Neuronal stem cell (in vitro differentiated cells): ENCODE data around the gene USP9X. TPM values are rescaled to one million over a fixed set of nuclear protein-coding genes. Genes with fewer than 3 reads are reported as not detected.

Source experiments
- DNase-seq: peaks from one replicate; pipeline ENCODE4 v3.0.0-alpha.2; 2013; ENCODE audit warnings: low spot score
- H2AFZ ChIP-seq: one replicate; pipeline ENCODE4 v1.6.1; 2013; ENCODE audit warnings: mild to moderate bottlenecking, low read length, inconsistent platforms
- H2AK5ac ChIP-seq: 2 replicates; pipeline ENCODE4 v1.6.1; 2013; ENCODE audit warnings: low read depth, mild to moderate bottlenecking, inconsistent platforms, low read length, moderate library complexity, mixed read lengths
- H2BK120ac ChIP-seq: 2 replicates; pipeline ENCODE4 v1.6.1; 2013; ENCODE audit warnings: low read depth, mild to moderate bottlenecking, inconsistent platforms, low read length, moderate library complexity, mixed read lengths
- H2BK12ac ChIP-seq: one replicate; pipeline ENCODE4 v1.6.1; 2013; ENCODE audit warnings: low read length, inconsistent platforms
- H2BK15ac ChIP-seq: 2 replicates; pipeline ENCODE4 v1.6.1; 2013; ENCODE audit warnings: mild to moderate bottlenecking, low read length, inconsistent platforms, mixed read lengths
- H2BK5ac ChIP-seq: one replicate; pipeline ENCODE4 v1.6.1; 2013; ENCODE audit warnings: inconsistent platforms, mild to moderate bottlenecking, low read length, moderate library complexity
- H3K14ac ChIP-seq: one replicate; pipeline ENCODE4 v1.6.1; 2013; ENCODE audit warnings: low read length, inconsistent platforms
- H3K18ac ChIP-seq: 2 replicates; pipeline ENCODE4 v1.6.1; 2013; ENCODE audit warnings: low read length, inconsistent platforms
- H3K23ac ChIP-seq: 2 replicates; pipeline ENCODE4 v1.6.1; 2013; ENCODE audit warnings: low read depth, mild to moderate bottlenecking, mixed read lengths, low read length, inconsistent platforms; ENCODE audit not compliant: poor library complexity
- H3K27ac ChIP-seq: replicated peaks from 3 replicates; pipeline ENCODE4 v1.5.1; 2013; ENCODE audit warnings: low read length, inconsistent platforms
- H3K27me3 ChIP-seq, 3 experiments: 2 replicates each; pipeline ENCODE4 v1.6.1; 2013; ENCODE audit warnings: low read length in 3 of 3, mild to moderate bottlenecking in 2 of 3, inconsistent platforms in 1 of 3, low read depth in 1 of 3, mixed read lengths in 1 of 3, moderate library complexity in 1 of 3; ENCODE audit not compliant: control insufficient read depth in 3 of 3, insufficient read depth in 3 of 3
- H3K36me3 ChIP-seq, 2 donors: replicated peaks in 1 of 2; 2 replicates each; pipeline ENCODE4 v1.6.1; 2013; ENCODE audit warnings: low read length in 2 of 2; ENCODE audit not compliant: control insufficient read depth in 2 of 2, insufficient read depth in 2 of 2
- H3K4ac ChIP-seq: 2 replicates; pipeline ENCODE4 v1.6.1; 2013; ENCODE audit warnings: inconsistent platforms, mild to moderate bottlenecking, low read length, moderate library complexity
- H3K4me1 ChIP-seq, 2 donors: 1 replicate in 1 of 2; 2 replicates in 1 of 2; pipeline ENCODE4 v1.6.1; 2013; ENCODE audit warnings: low read length in 2 of 2, low read depth in 1 of 2; ENCODE audit not compliant: control insufficient read depth in 2 of 2, insufficient read depth in 1 of 2
- H3K4me2 ChIP-seq: one replicate; pipeline ENCODE4 v1.6.1; 2013; ENCODE audit warnings: mild to moderate bottlenecking, low read length, inconsistent platforms; ENCODE audit not compliant: insufficient read depth, poor library complexity, severe bottlenecking
- H3K4me3 ChIP-seq, 2 donors: 2 replicates each; pipeline ENCODE4 v1.5.1; 2013; ENCODE audit warnings: low read length in 2 of 2, mild to moderate bottlenecking in 2 of 2, inconsistent platforms in 1 of 2, moderate library complexity in 1 of 2
- H3K79me1 ChIP-seq: one replicate; pipeline ENCODE4 v1.6.1; 2013; ENCODE audit warnings: low read depth, mild to moderate bottlenecking, inconsistent platforms, low read length, moderate library complexity
- H3K9ac ChIP-seq: one replicate; pipeline ENCODE4 v1.6.1; 2013; ENCODE audit warnings: mild to moderate bottlenecking, low read depth, low read length, inconsistent platforms; ENCODE audit not compliant: poor library complexity
- H3K9me3 ChIP-seq, 2 donors: replicated peaks in 1 of 2; 2 replicates each; pipeline versions ENCODE3 to v1.6.1; 2013; ENCODE audit warnings: low read length in 2 of 2, mild to moderate bottlenecking in 2 of 2, inconsistent platforms in 1 of 2, low read depth in 1 of 2, mixed read lengths in 1 of 2, moderate library complexity in 1 of 2; ENCODE audit not compliant: control insufficient read depth in 2 of 2, insufficient read depth in 1 of 2
- H4K8ac ChIP-seq: one replicate; pipeline ENCODE4 v1.6.1; 2013; ENCODE audit warnings: low read depth, mild to moderate bottlenecking, inconsistent platforms, low read length, moderate library complexity
- H4K91ac ChIP-seq: one replicate; pipeline ENCODE4 v1.6.1; 2013; ENCODE audit warnings: low read length, low read depth, mild to moderate bottlenecking, inconsistent platforms; ENCODE audit not compliant: poor library complexity
- WGBS, 2 donors: extraction: QIAGEN DNeasy Blood & Tissue Kit; methylation state at CpG; one replicate each; pipeline ENCODE4 v1.1.7; 2013; ENCODE audit warnings: missing lambda C conversion rate in 2 of 2, mixed read lengths in 1 of 2; ENCODE audit not compliant: insufficient read length in 2 of 2, insufficient replicate concordance in 1 of 2; ENCODE audit errors: extremely low coverage in 2 of 2; 5-methylcytosine and 5-hydroxymethylcytosine counted together
- polyA plus RNA-seq, 2 experiments: library from polyadenylated mRNA; stranded (reverse); fragments of 200-250 nt; gene quantifications; one replicate each; pipeline ENCODE4 v1.2.3, GENCODE V29; 2013

USP9X gene, protein sequence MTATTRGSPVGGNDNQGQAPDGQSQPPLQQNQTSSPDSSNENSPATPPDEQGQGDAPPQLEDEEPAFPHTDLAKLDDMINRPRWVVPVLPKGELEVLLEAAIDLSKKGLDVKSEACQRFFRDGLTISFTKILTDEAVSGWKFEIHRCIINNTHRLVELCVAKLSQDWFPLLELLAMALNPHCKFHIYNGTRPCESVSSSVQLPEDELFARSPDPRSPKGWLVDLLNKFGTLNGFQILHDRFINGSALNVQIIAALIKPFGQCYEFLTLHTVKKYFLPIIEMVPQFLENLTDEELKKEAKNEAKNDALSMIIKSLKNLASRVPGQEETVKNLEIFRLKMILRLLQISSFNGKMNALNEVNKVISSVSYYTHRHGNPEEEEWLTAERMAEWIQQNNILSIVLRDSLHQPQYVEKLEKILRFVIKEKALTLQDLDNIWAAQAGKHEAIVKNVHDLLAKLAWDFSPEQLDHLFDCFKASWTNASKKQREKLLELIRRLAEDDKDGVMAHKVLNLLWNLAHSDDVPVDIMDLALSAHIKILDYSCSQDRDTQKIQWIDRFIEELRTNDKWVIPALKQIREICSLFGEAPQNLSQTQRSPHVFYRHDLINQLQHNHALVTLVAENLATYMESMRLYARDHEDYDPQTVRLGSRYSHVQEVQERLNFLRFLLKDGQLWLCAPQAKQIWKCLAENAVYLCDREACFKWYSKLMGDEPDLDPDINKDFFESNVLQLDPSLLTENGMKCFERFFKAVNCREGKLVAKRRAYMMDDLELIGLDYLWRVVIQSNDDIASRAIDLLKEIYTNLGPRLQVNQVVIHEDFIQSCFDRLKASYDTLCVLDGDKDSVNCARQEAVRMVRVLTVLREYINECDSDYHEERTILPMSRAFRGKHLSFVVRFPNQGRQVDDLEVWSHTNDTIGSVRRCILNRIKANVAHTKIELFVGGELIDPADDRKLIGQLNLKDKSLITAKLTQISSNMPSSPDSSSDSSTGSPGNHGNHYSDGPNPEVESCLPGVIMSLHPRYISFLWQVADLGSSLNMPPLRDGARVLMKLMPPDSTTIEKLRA (N-terminal part only)
- polyA plus RNA-seq (2013, experiment 1 of 2), result 22.2 TPM
- 22.2 TPM for polyA plus RNA-seq (2013, experiment 2 of 2)

DNA sequence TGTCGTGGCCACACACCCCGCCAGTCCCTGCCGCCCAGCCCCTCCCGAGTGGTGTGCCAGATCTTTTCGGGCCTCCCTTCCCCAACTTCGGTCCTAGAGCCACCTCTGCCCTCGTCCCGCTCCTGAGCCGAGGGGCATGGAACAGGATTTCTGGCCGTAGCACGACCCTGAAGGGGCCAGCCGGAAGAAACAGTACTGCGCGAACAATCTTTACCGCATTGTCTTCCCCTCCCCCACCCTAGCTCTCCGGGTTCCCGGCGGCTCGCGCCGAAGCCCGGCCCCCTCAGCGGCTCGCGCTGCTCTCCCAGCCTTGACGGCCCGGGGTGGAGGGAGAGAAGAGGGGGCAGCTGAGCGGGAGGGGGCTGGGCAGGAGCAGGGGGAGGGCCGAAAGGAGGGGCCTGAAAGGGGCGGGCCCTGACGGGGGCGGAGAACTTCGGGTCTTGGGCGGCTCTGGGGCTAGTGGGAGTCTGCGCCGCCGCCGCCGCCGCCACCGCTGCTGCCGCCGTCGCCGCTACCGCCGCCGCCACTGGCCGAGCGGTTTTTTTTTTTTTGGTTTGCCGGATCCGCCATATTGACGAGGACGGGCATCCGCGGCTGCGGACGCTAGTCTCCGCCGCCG is at the start of gene USP9X:
Gene USP9X (plus strand): TSS at position 553 of the 619 bp plus-strand sequence. CDS start 38,184 bp downstream, outside the sequence.
- H2AK5ac ChIP-seq, result peak within 1 kb of the TSS; percentile 56
- H3K79me1 ChIP-seq, result peaks cover 4% of the 10 kb centered on the region
- H3K4me3 ChIP-seq, result peak within 1 kb of the TSS; percentile 93 to 100
- DNase-seq, result peak; percentile 76
- H3K23ac ChIP-seq, result peak within 1 kb of the TSS; percentile 73
- H4K8ac ChIP-seq, result peak within 1 kb of the TSS; percentile 65
- H3K4me2 ChIP-seq, result peak within 1 kb of the TSS; percentile 56
- no peak within 1 kb of the TSS for H3K4ac ChIP-seq
- peak within 1 kb of the TSS; percentile 99 for H3K18ac ChIP-seq
- H3K36me3 ChIP-seq, result peaks cover 0 to 8% of the 10 kb centered on the region in 2 donors
- no CpG with 5 or more reads among the region's 61 CpGs for WGBS, 2 donors
- peak within 1 kb of the TSS; percentile 84 for H2AFZ ChIP-seq
- peak within 1 kb of the TSS; percentile 72 for H2BK120ac ChIP-seq
- H3K9ac ChIP-seq, result peak within 1 kb of the TSS; percentile 96
- no peak within 1 kb of the TSS for H2BK12ac ChIP-seq
- H3K27ac ChIP-seq, result peak within 1 kb of the TSS; percentile 98
- peak within 1 kb of the TSS; percentile 72 for H4K91ac ChIP-seq
- peak within 1 kb of the TSS; percentile 82 for H3K14ac ChIP-seq
- no peak within 1 kb of the TSS for H2BK15ac ChIP-seq
- H2BK5ac ChIP-seq, result peak within 1 kb of the TSS; percentile 95
- H3K27me3 ChIP-seq, result no peaks in the 10 kb centered on the region
- peaks cover 0 to 3% of the 10 kb centered on the region in 2 donors for H3K4me1 ChIP-seq
- H3K9me3 ChIP-seq, result no peaks in the 10 kb centered on the region

DNA sequence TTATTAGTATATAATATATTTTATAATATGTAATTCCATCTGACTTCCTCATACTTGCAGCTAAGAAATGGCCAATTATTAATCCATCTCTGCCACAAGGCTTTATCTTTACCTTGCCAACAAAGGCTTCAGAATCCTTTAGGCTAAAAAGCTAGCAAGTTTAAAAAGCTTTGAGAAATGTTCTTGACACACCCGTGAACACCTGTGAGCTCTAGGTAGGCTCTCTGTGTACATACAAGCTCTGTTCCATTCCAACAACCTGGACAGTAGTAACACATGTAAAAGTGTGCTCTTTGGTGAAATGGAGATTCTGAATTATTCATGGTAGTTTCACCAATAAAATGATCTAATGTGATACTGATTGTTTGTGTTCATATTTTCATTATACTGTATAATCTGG is 49.7 kb upstream of the USP9X start:
- Histone ChIP-seq H3K18ac (no peak overlapping the region), H3K4me2 (no peak overlapping the region), H3K14ac (no peak overlapping the region), H3K4ac (no peak overlapping the region), H2BK15ac (no peak overlapping the region), H3K9me3 (no peaks in the 10 kb centered on the region), H3K36me3 (no peaks in the 10 kb centered on the region), H3K4me1 (no peaks in the 10 kb centered on the region), H3K4me3 (no peak overlapping the region), H3K27ac (no peak overlapping the region), H2BK5ac (no peak overlapping the region), H4K8ac (no peak overlapping the region), H4K91ac (no peak overlapping the region), H3K27me3 (no peaks in the 10 kb centered on the region), H2AFZ (no peak overlapping the region), H2AK5ac (no peak overlapping the region), H2BK12ac (no peak overlapping the region), H3K9ac (no peak overlapping the region), H3K23ac (no peak overlapping the region), H2BK120ac (no peak overlapping the region), H3K79me1 (no peaks in the 10 kb centered on the region)
- DNase-seq, result no peak
- no CpG with 5 or more reads among the region's 1 CpG for WGBS, 2 donors

DNA sequence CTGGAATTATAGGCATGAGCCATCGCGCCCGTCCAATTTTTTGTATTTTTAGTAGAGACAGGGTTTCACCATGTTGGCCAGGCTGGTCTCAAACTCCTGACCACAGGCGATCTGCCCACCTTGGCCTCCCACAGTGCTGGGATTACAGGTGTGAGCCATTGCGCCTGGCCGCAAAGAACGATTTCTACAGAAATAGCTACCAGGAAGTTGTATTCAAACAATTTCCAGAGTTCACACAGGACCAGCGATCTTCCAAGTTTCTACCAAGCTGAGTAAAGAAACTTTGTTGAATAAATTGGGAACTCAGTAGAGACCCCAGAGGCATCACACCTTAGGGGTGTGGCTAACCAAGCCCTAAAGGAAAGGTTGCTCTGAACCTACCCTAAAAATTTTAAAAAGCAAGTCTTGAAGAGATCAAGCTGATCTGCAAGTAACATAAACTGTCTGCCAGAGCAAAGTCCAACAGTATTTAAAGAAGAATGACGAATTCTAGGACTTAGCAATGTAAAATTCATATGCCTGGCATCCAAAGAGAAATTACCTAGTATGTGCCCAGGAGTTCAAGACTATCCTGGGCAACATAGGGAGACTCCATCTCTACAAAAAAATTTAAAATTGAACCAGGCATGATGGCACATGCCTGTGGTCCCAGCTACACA is 48.4 kb upstream of the USP9X start:
- H4K8ac ChIP-seq, result no peak overlapping the region
- no peaks in the 10 kb centered on the region for H3K36me3 ChIP-seq
- DNase-seq, result no peak
- no peak overlapping the region for H3K23ac ChIP-seq
- H3K14ac ChIP-seq, result no peak overlapping the region
- H2BK12ac ChIP-seq, result no peak overlapping the region
- no peak overlapping the region for H4K91ac ChIP-seq
- no peak overlapping the region for H2BK5ac ChIP-seq
- H3K27me3 ChIP-seq, result no peaks in the 10 kb centered on the region
- H3K9me3 ChIP-seq, result no peaks in the 10 kb centered on the region
- H3K27ac ChIP-seq, result no peak overlapping the region
- H3K9ac ChIP-seq, result no peak overlapping the region
- no peaks in the 10 kb centered on the region for H3K4me1 ChIP-seq
- H3K18ac ChIP-seq, result no peak overlapping the region
- H3K4me2 ChIP-seq, result no peak overlapping the region
- no peak overlapping the region for H2AFZ ChIP-seq
- WGBS, 2 donors, result no CpG with 5 or more reads among the region's 9 CpGs
- H3K4ac ChIP-seq, result no peak overlapping the region
- H2BK15ac ChIP-seq, result no peak overlapping the region
- no peak overlapping the region for H2BK120ac ChIP-seq
- no peaks in the 10 kb centered on the region for H3K79me1 ChIP-seq
- no peak overlapping the region for H2AK5ac ChIP-seq
- no peak overlapping the region for H3K4me3 ChIP-seq
